ENCODE measurements around the gene ZNF862.

Gene ZNF862

DNA sequence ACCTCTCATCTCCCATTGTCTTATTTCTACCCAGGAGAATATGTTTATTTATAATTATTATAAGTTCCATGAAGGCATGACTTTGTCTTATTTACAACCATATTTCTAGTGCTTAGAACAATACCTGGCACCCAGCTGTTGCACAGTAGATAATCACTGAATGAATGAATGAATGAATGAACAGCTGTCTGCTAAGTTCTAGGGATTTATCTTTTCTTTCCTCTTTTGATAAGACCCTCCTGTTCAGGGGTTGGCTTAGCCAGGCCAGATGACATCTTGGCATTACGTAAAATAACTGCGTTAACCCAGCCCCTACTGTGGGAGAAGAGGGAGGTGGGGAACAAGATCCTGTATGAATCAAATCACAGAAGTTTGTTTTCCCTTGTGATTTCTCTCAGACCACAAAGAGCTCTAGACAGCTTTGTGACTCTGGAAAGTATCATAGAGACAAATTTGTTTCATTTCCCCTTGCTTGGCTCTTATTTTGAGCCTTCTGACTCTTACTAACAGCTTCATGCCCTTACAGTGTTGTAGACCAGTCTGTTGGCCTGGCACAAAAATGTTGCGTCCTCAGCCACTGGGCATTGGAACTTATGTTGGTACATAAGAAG is 8.4 kb downstream of the ZNF862 start:
- DNase-seq, result no peak

DNA sequence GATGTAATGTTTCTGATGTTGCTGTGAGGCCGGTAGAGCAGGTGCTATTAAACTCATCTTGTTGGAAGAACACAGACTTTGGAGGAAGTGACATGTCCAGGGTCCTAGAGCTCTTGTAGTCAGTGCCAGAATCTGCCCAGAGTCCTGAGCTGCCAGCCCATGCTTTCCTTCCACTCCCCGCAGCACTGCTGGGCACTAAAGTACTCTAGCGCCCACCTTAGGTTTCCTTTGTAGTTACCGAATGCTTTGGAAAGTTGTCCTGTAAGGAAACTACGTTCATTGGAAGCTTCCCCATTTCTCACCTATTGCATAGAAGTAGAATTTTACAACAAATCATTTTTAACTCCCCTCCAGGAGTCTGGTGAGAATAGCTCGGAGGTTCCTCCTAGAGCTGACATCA is 11.0 kb downstream of the ZNF862 start:
- DNase-seq, result no peak

DNA sequence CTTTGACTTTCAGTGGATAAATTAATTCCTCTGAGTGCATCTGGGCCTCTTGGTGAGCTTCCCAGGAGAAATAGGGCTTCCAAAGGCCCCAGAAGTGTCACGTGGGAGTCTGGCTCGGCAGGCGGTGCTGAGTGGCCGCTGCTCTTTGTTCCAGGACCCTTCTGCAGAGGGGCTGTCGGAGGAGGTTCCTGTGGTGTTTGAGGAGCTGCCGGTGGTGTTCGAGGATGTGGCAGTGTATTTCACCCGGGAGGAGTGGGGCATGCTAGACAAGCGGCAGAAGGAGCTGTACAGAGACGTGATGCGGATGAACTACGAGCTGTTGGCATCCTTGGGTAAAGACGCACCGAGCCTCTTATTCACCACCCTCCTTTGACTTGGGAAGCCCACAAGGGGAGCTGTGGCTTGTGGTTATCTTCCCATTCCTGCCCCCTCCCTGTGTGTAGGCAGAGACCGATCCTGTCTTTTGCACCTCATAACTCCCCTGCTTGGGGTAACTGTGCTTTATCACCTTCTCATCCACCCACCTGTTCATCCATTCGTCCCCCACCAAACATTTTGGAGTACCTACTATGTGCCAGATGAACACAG is 11.9 kb downstream of the ZNF862 start:
- DNase-seq, result no peak

GRCh38 chr7:149850716-149851115 is 12.5 kb downstream of the ZNF862 start:
- DNase-seq, result no peak

- no peak for DNase-seq
Measured at GRCh38 chr7:149851449-149851848, 13.3 kb downstream of the ZNF862 start.

DNA sequence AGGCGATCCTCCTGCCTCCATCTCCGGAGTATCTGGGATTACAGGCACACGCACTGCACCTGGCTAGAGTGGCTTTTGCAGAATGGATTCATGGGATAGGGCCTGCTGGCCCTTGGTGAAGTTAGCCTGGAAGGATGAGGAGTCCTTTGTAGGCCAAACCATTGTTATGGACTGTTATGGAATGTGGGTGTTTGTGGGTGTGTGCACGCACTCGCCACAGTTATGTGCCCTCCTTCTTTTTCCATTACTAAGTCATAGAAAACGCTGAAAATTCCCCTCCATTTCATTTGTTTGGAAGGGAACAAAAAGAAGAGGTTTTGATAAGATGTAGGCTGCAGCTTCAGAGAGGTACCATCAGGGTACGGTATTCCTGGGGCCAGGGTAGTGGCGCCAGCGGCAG is 15.0 kb downstream of the ZNF862 start:
- no peak for DNase-seq

DNA sequence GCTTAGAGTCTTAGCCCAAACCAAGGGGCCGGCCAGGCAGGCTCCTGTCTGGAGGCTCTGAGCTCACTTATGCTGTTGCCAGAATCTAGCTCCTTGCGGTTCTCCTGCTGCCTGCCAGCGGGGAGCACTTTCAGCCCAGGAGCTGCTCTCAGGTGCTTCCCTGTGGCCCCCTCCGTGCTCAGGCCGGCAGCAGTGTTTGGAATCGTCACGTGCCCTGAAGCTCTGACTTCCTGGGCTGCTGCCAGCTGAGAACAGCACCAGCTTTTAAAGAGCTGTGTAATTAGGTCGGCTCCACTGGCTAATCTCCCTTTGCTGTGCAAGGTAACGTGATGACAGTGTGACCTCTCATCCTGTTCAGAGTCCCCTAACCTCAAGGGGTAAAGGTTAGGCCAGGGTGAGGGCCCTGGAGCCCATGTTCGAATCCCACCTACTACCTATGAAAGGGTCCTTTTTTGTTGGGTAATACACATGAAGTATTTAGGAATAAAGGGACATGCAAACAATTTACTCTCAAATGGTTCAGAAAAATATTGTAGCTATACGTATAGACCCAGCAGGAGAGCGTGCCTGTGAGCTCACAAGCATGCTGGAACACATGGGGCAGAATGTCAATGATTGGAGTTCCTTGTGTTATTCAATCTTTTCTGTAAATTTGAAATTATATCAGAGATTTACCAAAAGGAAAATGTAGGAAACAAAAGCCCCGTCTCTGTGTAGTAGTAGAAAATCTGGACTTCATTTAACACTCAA is 16.6 kb downstream of the ZNF862 start:
- DNase-seq, result peak; percentile 89

DNA sequence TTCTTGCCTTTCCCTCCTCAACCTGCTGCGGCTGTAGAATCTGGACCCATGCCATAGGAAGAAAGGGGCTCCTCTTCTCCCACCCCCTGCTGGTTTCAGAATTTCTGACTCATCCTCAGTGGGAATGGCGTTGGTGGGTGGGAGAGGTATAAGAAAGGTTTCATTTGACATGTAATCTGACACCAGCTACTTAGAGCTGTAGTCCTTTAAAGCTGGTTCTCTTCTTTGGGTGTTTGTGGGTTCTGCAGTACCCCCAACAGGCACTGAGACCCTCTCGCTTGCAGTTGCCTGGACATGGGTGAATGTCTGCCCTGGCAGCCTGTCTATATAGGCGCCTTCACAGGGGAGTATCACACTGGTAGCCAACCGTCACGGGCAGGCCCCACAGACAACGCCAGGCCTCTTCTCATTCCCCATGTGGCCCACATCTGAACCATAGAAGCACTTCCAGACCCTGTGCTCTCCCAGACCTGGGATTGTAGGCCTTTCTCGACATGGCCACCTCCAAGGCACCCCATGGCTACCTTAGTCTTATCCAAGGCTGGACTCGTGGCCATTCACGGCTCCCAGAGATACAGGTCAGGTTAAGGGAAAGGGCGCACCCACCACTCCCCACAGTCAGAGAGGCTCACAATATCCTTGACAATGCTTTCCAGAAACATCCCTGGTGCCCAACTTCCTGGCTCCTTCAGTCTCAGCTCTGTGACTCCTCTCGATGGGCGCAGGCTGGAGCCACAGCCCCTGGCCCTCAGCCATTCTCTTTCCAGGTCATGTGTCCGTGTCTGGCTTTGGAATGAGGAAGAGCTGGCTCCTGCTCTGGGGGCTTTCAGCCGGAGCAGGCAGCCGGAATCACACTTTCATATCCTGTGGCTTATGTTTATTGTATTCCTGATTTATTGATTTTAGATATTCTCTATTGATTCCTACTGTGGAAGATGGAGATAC is 17.5 kb downstream of the ZNF862 start:
- DNase-seq, result no peak

DNA sequence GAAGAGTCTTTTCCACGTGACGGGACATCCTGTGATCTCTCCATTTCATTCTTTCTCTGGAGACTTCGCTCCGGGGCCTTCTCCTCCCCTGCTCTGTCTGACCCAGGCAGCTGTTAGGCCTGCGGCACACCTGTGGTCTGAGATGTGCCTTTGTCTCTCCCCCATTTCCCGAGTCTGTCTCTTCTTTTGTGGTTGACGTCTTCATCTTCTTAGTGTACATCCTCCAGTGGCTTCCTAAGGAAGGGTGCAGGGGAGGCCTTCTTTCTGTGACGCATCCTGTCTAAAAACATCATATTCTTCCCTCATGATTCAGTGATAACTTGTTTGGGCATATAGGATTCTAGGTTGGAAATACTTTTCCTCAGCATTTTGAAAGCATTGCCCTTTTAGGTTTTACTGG is 18.4 kb downstream of the ZNF862 start:
- no peak for DNase-seq

GRCh38 chr7:149859369-149859768 is 21.2 kb downstream of the ZNF862 start:
- no peak for DNase-seq

- no peak for DNase-seq
Measured at GRCh38 chr7:149859876-149860275, 21.7 kb downstream of the ZNF862 start.

DNA sequence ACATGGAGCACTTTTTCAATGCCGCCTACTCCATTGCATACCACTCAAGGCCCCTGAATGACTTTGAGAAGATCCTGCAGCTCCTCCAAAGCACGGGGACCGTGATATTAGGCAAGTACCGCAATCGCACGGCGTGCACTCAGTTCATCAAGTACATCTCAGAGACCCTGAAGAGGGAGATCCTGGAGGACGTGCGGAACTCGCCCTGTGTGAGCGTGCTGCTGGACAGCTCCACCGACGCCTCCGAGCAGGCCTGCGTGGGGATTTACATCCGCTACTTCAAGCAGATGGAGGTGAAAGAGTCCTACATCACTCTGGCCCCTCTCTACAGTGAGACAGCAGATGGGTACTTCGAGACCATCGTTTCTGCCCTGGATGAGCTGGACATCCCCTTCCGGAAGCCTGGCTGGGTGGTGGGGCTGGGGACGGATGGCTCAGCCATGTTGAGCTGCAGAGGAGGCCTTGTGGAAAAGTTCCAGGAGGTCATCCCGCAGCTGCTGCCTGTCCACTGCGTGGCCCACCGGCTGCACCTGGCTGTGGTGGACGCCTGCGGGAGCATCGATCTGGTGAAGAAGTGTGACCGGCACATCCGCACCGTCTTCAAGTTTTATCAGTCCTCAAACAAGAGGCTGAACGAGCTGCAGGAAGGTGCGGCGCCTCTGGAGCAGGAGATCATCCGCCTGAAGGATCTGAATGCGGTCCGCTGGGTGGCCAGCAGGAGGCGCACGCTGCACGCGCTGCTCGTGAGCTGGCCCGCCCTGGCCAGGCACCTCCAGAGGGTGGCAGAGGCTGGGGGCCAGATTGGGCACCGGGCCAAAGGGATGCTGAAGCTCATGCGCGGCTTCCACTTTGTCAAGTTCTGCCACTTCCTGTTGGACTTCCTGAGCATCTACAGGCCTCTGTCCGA is 22.9 kb downstream of the ZNF862 start:
- no peak for DNase-seq

GRCh38 chr7:149861728-149862045 is 23.5 kb downstream of the ZNF862 start:
- no peak for DNase-seq

- no peak for DNase-seq
Measured at GRCh38 chr7:149862156-149862555, 24.0 kb downstream of the ZNF862 start.

DNA sequence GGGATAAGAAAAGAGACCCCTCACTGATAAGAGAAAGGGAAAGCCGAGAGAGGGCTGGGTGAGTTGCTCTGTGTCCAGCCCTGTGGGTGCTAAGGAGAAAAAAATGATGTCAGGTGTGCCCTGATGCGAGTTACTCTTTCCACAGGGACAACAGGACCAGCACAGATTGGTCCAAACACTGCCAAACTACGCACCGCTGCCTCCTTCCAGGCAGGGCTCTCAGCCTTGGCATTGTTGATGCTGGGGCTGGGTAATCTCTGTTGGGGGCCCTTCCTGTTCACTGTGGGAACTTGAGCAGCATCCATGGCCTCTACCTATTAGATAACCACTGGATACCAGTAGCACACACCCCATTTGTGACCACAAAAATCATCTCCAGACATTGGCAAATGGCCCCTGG is 25.3 kb downstream of the ZNF862 start:
- no peak for DNase-seq

GRCh38 chr7:149864023-149864422 is 25.8 kb downstream of the ZNF862 start:
- DNase-seq, result no peak

GRCh38 chr7:149864751-149865150 is 26.6 kb downstream of the ZNF862 start:
- DNase-seq, result no peak

GRCh38 chr7:149865437-149865836 is 27.3 kb downstream of the ZNF862 start:
- DNase-seq, result no peak

DNA sequence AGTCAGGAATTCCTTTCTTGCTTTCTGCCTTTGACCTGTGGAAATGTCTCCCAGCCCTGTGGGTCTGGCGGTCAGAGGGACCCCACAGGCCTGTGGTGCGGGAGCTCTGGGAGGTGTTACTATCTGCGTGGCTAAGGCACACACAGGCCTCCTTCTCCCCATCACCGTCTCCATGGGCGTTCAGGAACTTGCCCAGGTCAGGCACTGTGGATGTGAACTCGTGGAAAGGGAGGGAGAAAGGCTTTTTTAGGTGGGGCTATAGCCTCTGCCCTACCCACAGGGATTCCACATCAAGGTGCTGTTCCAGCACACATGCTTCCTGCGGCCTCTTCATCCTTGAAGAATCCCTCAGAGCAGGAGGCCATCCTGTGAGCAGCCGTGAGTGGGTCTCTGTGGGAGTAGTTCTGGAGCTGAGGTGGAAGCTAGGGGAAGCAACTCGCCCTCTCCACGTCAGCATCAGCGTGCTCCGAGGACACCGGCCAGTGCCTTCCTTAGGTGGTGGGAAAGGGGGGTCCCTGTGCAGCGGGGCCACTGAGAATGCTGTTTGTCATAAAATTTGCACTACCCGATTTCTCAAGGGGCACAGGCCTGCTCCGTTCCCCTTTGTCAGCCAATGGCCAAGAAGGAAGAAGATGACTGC is 28.1 kb downstream of the ZNF862 start:
- DNase-seq, result no peak

DNA sequence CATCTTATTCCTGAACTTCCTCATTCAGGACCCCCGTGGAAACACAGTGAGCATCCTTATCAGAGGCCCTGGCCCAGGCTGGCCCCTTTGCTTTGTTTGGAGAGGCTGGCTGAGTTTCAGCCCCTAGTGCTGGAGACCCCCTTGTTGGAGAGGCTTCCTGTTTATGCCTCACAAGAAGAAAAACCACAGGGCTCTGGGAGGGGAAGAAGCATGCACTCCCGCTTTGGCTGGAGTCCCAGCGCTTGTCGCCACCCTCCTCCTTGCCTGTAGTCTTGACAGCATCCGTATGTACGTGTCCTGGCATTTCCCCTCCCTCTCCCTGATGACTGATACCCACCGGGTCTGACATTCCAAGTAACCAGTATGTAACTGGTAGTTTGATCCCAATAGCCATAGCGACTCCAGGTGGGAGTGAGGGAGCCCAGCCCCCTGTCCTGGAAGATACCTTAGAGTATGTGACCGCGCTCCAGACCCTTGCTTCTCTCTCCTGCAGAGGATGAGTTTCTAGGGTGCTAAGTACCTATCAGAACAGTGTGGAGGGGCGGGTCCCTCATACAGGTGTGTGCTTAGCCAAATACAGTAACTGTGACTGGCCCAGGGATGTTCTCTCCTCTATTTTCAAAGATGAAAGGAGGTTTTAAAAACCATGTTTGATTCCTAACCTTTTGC is 28.7 kb downstream of the ZNF862 start:
- no peak for DNase-seq
